Measurements from ENCODE around the gene ZER1.

ZER1 gene

GRCh38 chr9:128707446-128707845 lies 64.3 kb downstream of the ZER1 start:
- Histone ChIP-seq H4K12ac (ENCODE audit: low read depth, low read length) (no peak overlapping the region), H3K4me2 (ENCODE audit: low read length) (no peak overlapping the region), H3K79me1 (ENCODE audit: low read length) (peaks cover 3% of the 10 kb centered on the region), H3K4me3 (ENCODE audit: low read depth, low read length) (no peak overlapping the region), H2BK12ac (ENCODE audit: low read length) (no peak overlapping the region), H3K4me1 (ENCODE audit: control insufficient read depth in 1 of 2, insufficient read depth in 2 of 2, low read length in 2 of 2) (peaks cover 4 to 6% of the 10 kb centered on the region in 2 experiments), H4K91ac (ENCODE audit: low read depth, low read length) (no peak overlapping the region), H3K79me2 (ENCODE audit: control insufficient read depth, insufficient read depth, low read length, poor library complexity) (peaks cover 3% of the 10 kb centered on the region), H3K27ac (ENCODE audit: low read depth, low read length) (no peak overlapping the region), H3K27me3 (ENCODE audit: insufficient read depth, low read length) (no peaks in the 10 kb centered on the region), H3K9ac (ENCODE audit: low read length) (no peak overlapping the region), H3K18ac (ENCODE audit: low read length) (no peak overlapping the region), H3K4ac (ENCODE audit: low read depth, low read length) (no peak overlapping the region), H2BK120ac (ENCODE audit: insufficient read depth, low read length, poor library complexity) (no peak overlapping the region), H2AK5ac (ENCODE audit: low read length) (no peak overlapping the region), H2AFZ (ENCODE audit: insufficient read depth, low read length, poor library complexity) (no peak overlapping the region), H4K8ac (ENCODE audit: low read depth, low read length) (no peak overlapping the region), H3K36me3 (ENCODE audit: control insufficient read depth in 1 of 2, insufficient read depth in 2 of 2, low read length in 2 of 2) (peaks cover 18 to 19% of the 10 kb centered on the region in 2 experiments), H2BK5ac (ENCODE audit: low read depth, low read length, poor library complexity) (no peak overlapping the region), H3K14ac (ENCODE audit: low read length) (no peak overlapping the region), H3K9me3 (ENCODE audit: insufficient read depth, low read depth, low read length) (peaks cover 3% of the 10 kb centered on the region), H3K23ac (ENCODE audit: low read length) (no peak overlapping the region)
- DNase-seq, result no peak
- whole genome bisulfite sequencing (ENCODE audit: extremely low coverage, insufficient coverage, insufficient read length), result no CpG with 5 or more reads among the region's 8 CpGs

- no peak overlapping the region for H4K91ac ChIP-seq (ENCODE audit: low read depth, low read length)
- H2BK12ac ChIP-seq (ENCODE audit: low read length), result no peak overlapping the region
- H3K4ac ChIP-seq (ENCODE audit: low read depth, low read length), result no peak overlapping the region
- H4K8ac ChIP-seq (ENCODE audit: low read depth, low read length), result no peak overlapping the region
- no peak overlapping the region for H3K9ac ChIP-seq (ENCODE audit: low read length)
- peaks cover 3% of the 10 kb centered on the region for H3K9me3 ChIP-seq (ENCODE audit: insufficient read depth, low read depth, low read length)
- peaks cover 5% of the 10 kb centered on the region for H3K79me1 ChIP-seq (ENCODE audit: low read length)
- H3K27me3 ChIP-seq (ENCODE audit: insufficient read depth, low read length), result no peaks in the 10 kb centered on the region
- H3K23ac ChIP-seq (ENCODE audit: low read length), result no peak overlapping the region
- no peak for DNase-seq
- no peak overlapping the region for H2AFZ ChIP-seq (ENCODE audit: insufficient read depth, low read length, poor library complexity)
- H3K14ac ChIP-seq (ENCODE audit: low read length), result no peak overlapping the region
- H2BK120ac ChIP-seq (ENCODE audit: insufficient read depth, low read length, poor library complexity), result no peak overlapping the region
- H4K12ac ChIP-seq (ENCODE audit: low read depth, low read length), result no peak overlapping the region
- WGBS (ENCODE audit: extremely low coverage, insufficient coverage, insufficient read length), result no CpG with 5 or more reads among the region's 23 CpGs
- H2BK5ac ChIP-seq (ENCODE audit: low read depth, low read length, poor library complexity), result no peak overlapping the region
- peaks cover 4 to 6% of the 10 kb centered on the region in 2 experiments for H3K4me1 ChIP-seq (ENCODE audit: control insufficient read depth in 1 of 2, insufficient read depth in 2 of 2, low read length in 2 of 2)
- H3K27ac ChIP-seq (ENCODE audit: low read depth, low read length), result no peak overlapping the region
- H2AK5ac ChIP-seq (ENCODE audit: low read length), result no peak overlapping the region
- no peak overlapping the region for H3K18ac ChIP-seq (ENCODE audit: low read length)
- H3K79me2 ChIP-seq (ENCODE audit: control insufficient read depth, insufficient read depth, low read length, poor library complexity), result peaks cover 4% of the 10 kb centered on the region
- H3K4me2 ChIP-seq (ENCODE audit: low read length), result no peak overlapping the region
- no peak overlapping the region for H3K4me3 ChIP-seq (ENCODE audit: low read depth, low read length)
- H3K36me3 ChIP-seq (ENCODE audit: control insufficient read depth in 1 of 2, insufficient read depth in 2 of 2, low read length in 2 of 2), result peaks cover 16 to 18% of the 10 kb centered on the region in 2 experiments
Observed at GRCh38 chr9:128706671-128707381, 64.9 kb downstream of the ZER1 start.

DNA sequence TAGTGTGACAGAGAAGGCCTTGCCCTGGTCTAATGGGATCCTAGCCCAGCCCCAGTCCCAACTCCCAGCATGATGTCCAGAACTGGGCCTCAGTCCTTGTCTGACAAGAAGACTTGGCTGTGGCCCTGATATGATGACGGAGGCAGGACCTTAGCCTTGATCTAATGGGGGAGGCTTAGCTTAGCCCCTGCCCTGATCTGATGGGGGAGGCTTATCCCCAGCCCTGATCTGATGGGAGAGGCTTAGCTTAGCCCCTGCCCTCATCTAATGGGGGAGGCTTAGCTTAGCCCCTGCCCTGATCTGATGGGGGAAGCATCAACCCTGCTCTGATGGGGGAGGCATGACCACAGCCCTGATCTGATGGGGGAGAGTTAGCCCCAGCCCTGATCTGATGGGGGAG lies 65.7 kb downstream of the ZER1 start:
- peaks cover 16 to 18% of the 10 kb centered on the region in 2 experiments for H3K36me3 ChIP-seq (ENCODE audit: control insufficient read depth in 1 of 2, insufficient read depth in 2 of 2, low read length in 2 of 2)
- H2AFZ ChIP-seq (ENCODE audit: insufficient read depth, low read length, poor library complexity), result no peak overlapping the region
- no peak overlapping the region for H4K12ac ChIP-seq (ENCODE audit: low read depth, low read length)
- H3K9me3 ChIP-seq (ENCODE audit: insufficient read depth, low read depth, low read length), result peaks cover 3% of the 10 kb centered on the region
- no peak overlapping the region for H3K9ac ChIP-seq (ENCODE audit: low read length)
- no peak overlapping the region for H3K4me2 ChIP-seq (ENCODE audit: low read length)
- no peaks in the 10 kb centered on the region for H3K27me3 ChIP-seq (ENCODE audit: insufficient read depth, low read length)
- WGBS (ENCODE audit: extremely low coverage, insufficient coverage, insufficient read length), result no CpG with 5 or more reads among the region's 1 CpG
- no peak overlapping the region for H4K8ac ChIP-seq (ENCODE audit: low read depth, low read length)
- no peak for DNase-seq
- no peak overlapping the region for H4K91ac ChIP-seq (ENCODE audit: low read depth, low read length)
- no peak overlapping the region for H3K14ac ChIP-seq (ENCODE audit: low read length)
- no peak overlapping the region for H2AK5ac ChIP-seq (ENCODE audit: low read length)
- peaks cover 4% of the 10 kb centered on the region for H3K79me2 ChIP-seq (ENCODE audit: control insufficient read depth, insufficient read depth, low read length, poor library complexity)
- H2BK12ac ChIP-seq (ENCODE audit: low read length), result no peak overlapping the region
- peaks cover 9 to 11% of the 10 kb centered on the region in 2 experiments for H3K4me1 ChIP-seq (ENCODE audit: control insufficient read depth in 1 of 2, insufficient read depth in 2 of 2, low read length in 2 of 2)
- H2BK120ac ChIP-seq (ENCODE audit: insufficient read depth, low read length, poor library complexity), result no peak overlapping the region
- no peak overlapping the region for H2BK5ac ChIP-seq (ENCODE audit: low read depth, low read length, poor library complexity)
- no peak overlapping the region for H3K4me3 ChIP-seq (ENCODE audit: low read depth, low read length)
- H3K4ac ChIP-seq (ENCODE audit: low read depth, low read length), result no peak overlapping the region
- H3K27ac ChIP-seq (ENCODE audit: low read depth, low read length), result no peak overlapping the region
- H3K23ac ChIP-seq (ENCODE audit: low read length), result no peak overlapping the region
- no peak overlapping the region for H3K18ac ChIP-seq (ENCODE audit: low read length)
- H3K79me1 ChIP-seq (ENCODE audit: low read length), result peaks cover 5% of the 10 kb centered on the region

GRCh38 chr9:128705051-128705965 lies 66.4 kb downstream of the ZER1 start:
- no peak overlapping the region for H4K12ac ChIP-seq (ENCODE audit: low read depth, low read length)
- H2AK5ac ChIP-seq (ENCODE audit: low read length), result no peak overlapping the region
- no CpG with 5 or more reads among the region's 36 CpGs for WGBS (ENCODE audit: extremely low coverage, insufficient coverage, insufficient read length)
- H3K9ac ChIP-seq (ENCODE audit: low read length), result no peak overlapping the region
- H3K4me2 ChIP-seq (ENCODE audit: low read length), result no peak overlapping the region
- H2BK120ac ChIP-seq (ENCODE audit: insufficient read depth, low read length, poor library complexity), result no peak overlapping the region
- no peak overlapping the region for H2AFZ ChIP-seq (ENCODE audit: insufficient read depth, low read length, poor library complexity)
- H3K23ac ChIP-seq (ENCODE audit: low read length), result no peak overlapping the region
- H3K4me1 ChIP-seq (ENCODE audit: control insufficient read depth in 1 of 2, insufficient read depth in 2 of 2, low read length in 2 of 2), result peaks cover 9 to 11% of the 10 kb centered on the region in 2 experiments
- no peak overlapping the region for H4K91ac ChIP-seq (ENCODE audit: low read depth, low read length)
- H3K27me3 ChIP-seq (ENCODE audit: insufficient read depth, low read length), result no peaks in the 10 kb centered on the region
- H3K27ac ChIP-seq (ENCODE audit: low read depth, low read length), result no peak overlapping the region
- H3K79me1 ChIP-seq (ENCODE audit: low read length), result peaks cover 5% of the 10 kb centered on the region
- no peak overlapping the region for H3K4ac ChIP-seq (ENCODE audit: low read depth, low read length)
- H3K79me2 ChIP-seq (ENCODE audit: control insufficient read depth, insufficient read depth, low read length, poor library complexity), result peaks cover 4% of the 10 kb centered on the region
- no peak overlapping the region for H2BK5ac ChIP-seq (ENCODE audit: low read depth, low read length, poor library complexity)
- no peak overlapping the region for H3K18ac ChIP-seq (ENCODE audit: low read length)
- DNase-seq, result no peak
- peaks cover 16 to 18% of the 10 kb centered on the region in 2 experiments for H3K36me3 ChIP-seq (ENCODE audit: control insufficient read depth in 1 of 2, insufficient read depth in 2 of 2, low read length in 2 of 2)
- H3K14ac ChIP-seq (ENCODE audit: low read length), result no peak overlapping the region
- no peak overlapping the region for H3K4me3 ChIP-seq (ENCODE audit: low read depth, low read length)
- H3K9me3 ChIP-seq (ENCODE audit: insufficient read depth, low read depth, low read length), result peaks cover 3% of the 10 kb centered on the region
- no peak overlapping the region for H2BK12ac ChIP-seq (ENCODE audit: low read length)
- no peak overlapping the region for H4K8ac ChIP-seq (ENCODE audit: low read depth, low read length)

Data from trophoblast cell (in vitro differentiated cells and primary cell).